WTC11 (cell line): ENCODE results near the gene EIF3F. TPM values are rescaled to one million over a fixed set of nuclear protein-coding genes. Genes with fewer than 3 reads are reported as not detected.

ENCODE experiments used
- ATAC-seq: fragments of 200-7000 bp; cut with Tn5 transposase; 2 replicates; pipeline ENCODE4 v1.10.0; 2021; ENCODE audit warnings: mild to moderate bottlenecking, moderate library complexity
- CTCF ChIA-PET: fragments of 300-600 bp; sonication (Branson Sonifier 250); formaldehyde crosslinking; loops from one replicate; lab custom pipeline; 2021; ENCODE audit warnings: antibody characterized with exemption; lab: Charles Lee
- POLR2A ChIA-PET: fragments of 350-600 bp; sonication (Branson Sonifier 250); formaldehyde crosslinking; loops from one replicate; lab custom pipeline; 2021; ENCODE audit warnings: antibody characterized with exemption; lab: Charles Lee
- DNase-seq: peaks from one replicate; pipeline ENCODE4 v3.0.0; 2021; ENCODE audit warnings: low spot score
- H3K27ac Mint-ChIP-seq: 2 replicates; pipeline ENCODE4 v1.8.0; 2021; ENCODE audit warnings: mixed read lengths
- H3K27me3 Mint-ChIP-seq: 2 replicates; pipeline ENCODE4 v1.8.0; 2021; ENCODE audit warnings: low read depth, mild to moderate bottlenecking, moderate library complexity, mixed read lengths
- H3K36me3 Mint-ChIP-seq: 2 replicates; pipeline ENCODE4 v1.8.0; 2021; ENCODE audit warnings: mixed read lengths
- H3K4me1 Mint-ChIP-seq: 2 replicates; pipeline ENCODE4 v1.8.0; 2022; ENCODE audit warnings: mixed read lengths
- H3K4me3 Mint-ChIP-seq: 2 replicates; pipeline ENCODE4 v1.8.0; 2021; ENCODE audit warnings: mild to moderate bottlenecking, moderate library complexity, mixed read lengths
- H3K9me3 Mint-ChIP-seq: 2 replicates; pipeline ENCODE4 v1.8.0; 2021; ENCODE audit warnings: mixed read lengths
- AFF4 ChIP-seq: sonication (generic); formaldehyde crosslinking; IDR thresholded peaks from 2 replicates; pipeline ENCODE4 v1.8.1; 2023; ENCODE audit warnings: mild to moderate bottlenecking, missing genetic modification reagents, borderline replicate concordance
- ARID4B ChIP-seq: sonication (generic); formaldehyde crosslinking; IDR thresholded peaks from 2 replicates; pipeline ENCODE4 v1.8.0; 2023; ENCODE audit warnings: missing genetic modification reagents, mild to moderate bottlenecking, borderline replicate concordance
- ATF1 ChIP-seq: sonication (generic); formaldehyde crosslinking; IDR thresholded peaks from 2 replicates; pipeline ENCODE4 v1.8.1; 2023; ENCODE audit warnings: mild to moderate bottlenecking, moderate library complexity, missing genetic modification reagents
- ATF3 ChIP-seq: sonication (generic); formaldehyde crosslinking; conservative IDR thresholded peaks from 2 replicates; pipeline ENCODE4 v1.8.1; 2022; ENCODE audit warnings: mild to moderate bottlenecking, missing genetic modification reagents
- CREM ChIP-seq: sonication (generic); formaldehyde crosslinking; IDR thresholded peaks from 2 replicates; pipeline ENCODE4 v1.8.1; 2022; ENCODE audit warnings: mild to moderate bottlenecking, missing genetic modification reagents, moderate library complexity
- IRF2 ChIP-seq: sonication (generic); formaldehyde crosslinking; IDR thresholded peaks from 2 replicates; pipeline ENCODE4 v1.8.0; 2022; ENCODE audit warnings: low read depth, missing genetic modification reagents, borderline replicate concordance
- KAT7 ChIP-seq: sonication (generic); formaldehyde crosslinking; IDR thresholded peaks from 2 replicates; pipeline ENCODE4 v1.8.1; 2023; ENCODE audit warnings: missing genetic modification reagents, mild to moderate bottlenecking, borderline replicate concordance
- NFATC4 ChIP-seq: fragments of 250-450 bp; sonication (Bioruptor Pico); IDR thresholded peaks from 2 replicates; pipeline ENCODE4 v1.9.0; 2021; ENCODE audit warnings: mild to moderate bottlenecking
- PREB ChIP-seq: sonication (generic); formaldehyde crosslinking; IDR thresholded peaks from 2 replicates; pipeline ENCODE4 v1.8.1; 2022; ENCODE audit warnings: mild to moderate bottlenecking, missing genetic modification reagents, moderate library complexity, borderline replicate concordance
- PRRX2 ChIP-seq: fragments of 250-450 bp; sonication (Bioruptor Pico); IDR thresholded peaks from 2 replicates; pipeline ENCODE4 v1.8.0; 2021; ENCODE audit warnings: mild to moderate bottlenecking
- SOX15 ChIP-seq: fragments of 250-450 bp; sonication (Bioruptor Pico); IDR thresholded peaks from 2 replicates; pipeline ENCODE4 v1.9.0; 2021; ENCODE audit warnings: mild to moderate bottlenecking
- ZBTB43 ChIP-seq: sonication (generic); formaldehyde crosslinking; IDR thresholded peaks from 2 replicates; pipeline ENCODE4 v1.8.1; 2023; ENCODE audit warnings: mild to moderate bottlenecking, missing genetic modification reagents
- ZNF281 ChIP-seq: sonication (generic); formaldehyde crosslinking; IDR thresholded peaks from 2 replicates; pipeline ENCODE4 v1.8.0; 2023; ENCODE audit warnings: mild to moderate bottlenecking, missing genetic modification reagents
- ZNF425 ChIP-seq: fragments of 250-450 bp; sonication (Bioruptor Pico); conservative IDR thresholded peaks from 2 replicates; pipeline ENCODE4 v1.9.0; 2021; ENCODE audit warnings: mild to moderate bottlenecking
- ZNF512 ChIP-seq: sonication (generic); formaldehyde crosslinking; IDR thresholded peaks from 2 replicates; pipeline ENCODE4 v1.8.1; 2022; ENCODE audit warnings: missing genetic modification reagents, borderline replicate concordance
- total RNA-seq: library from RNA; stranded (reverse); gene quantifications from 3 replicates; pipeline ENCODE4 v1.2.3, GENCODE V29; 2021

The EIF3F gene
- total RNA-seq, 1 experiment from 2014 or later = 356 TPM

GRCh38 chr11:7968686-7969085 is 18.5 kb upstream of the EIF3F start (continued):
- TF ChIP-seq ZNF281 (CRISPR knock-in tag) (no peak), PREB (no peak), ZNF425 (no peak), CREM (CRISPR knock-in tag) (no peak)

- Mint-ChIP-seq H3K36me3 (peaks cover 6% of the 10 kb centered on the region), H3K27ac (peak overlapping the region; percentile 69), H3K4me1 (peaks cover 44% of the 10 kb centered on the region), H3K4me3 (peak overlapping the region; percentile 46), H3K27me3 (no peaks in the 10 kb centered on the region; the same call in 1 of the 2 replicates), H3K9me3 (peaks cover 12% of the 10 kb centered on the region)
- peak; percentile 86 for ATAC-seq
- CTCF ChIA-PET = interaction anchor here (0.6 to 1.9 kb wide), 5 partner anchors 14 to 68 kb away, joined by 3 to 12 read pairs (median 7); partner anchors contain the start of gene EIF3F
- POLR2A ChIA-PET = interaction anchor here (0.8 kb wide), 1 partner anchor 64 kb away, joined by 3 read pairs; no protein-coding TSS in a partner anchor
- peak; percentile 19 for DNase-seq
- no peak for TF ChIP-seq NFATC4 (CRISPR knock-in tag)
- TF ChIP-seq ZBTB43 = no peak
- TF ChIP-seq KAT7 (CRISPR knock-in tag) = no peak
- TF ChIP-seq IRF2 = no peak
- TF ChIP-seq AFF4 = no peak
- no peak for TF ChIP-seq ATF3
- no peak for TF ChIP-seq ARID4B
- TF ChIP-seq PRRX2 = no peak
- TF ChIP-seq SOX15 (CRISPR knock-in tag) = no peak
- TF ChIP-seq ZNF512 (CRISPR knock-in tag) = no peak
- TF ChIP-seq ATF1 (CRISPR knock-in tag) = no peak
Measured at GRCh38 chr11:7969756-7970646, 17.1 kb upstream of the EIF3F start.
